Gastroesophageal sphincter (tissue), 4 donors: ENCODE data around the gene S100G. TPM values are rescaled to one million over a fixed set of nuclear protein-coding genes. Genes with fewer than 3 reads are reported as not detected.
"Not testable (repeated sequence)": the region's sequence is repeated elsewhere in the genome, so short reads cannot be mapped to it uniquely, and the experiment has no call there.

Source experiments
- ATAC-seq: fragments of 150-250 bp; one replicate; pipeline ENCODE4 v1.9.1; 2016; ENCODE audit warnings: mild to moderate bottlenecking, moderate library complexity
- H3K27ac ChIP-seq, 4 donors: fragments of 200-600 bp; sonication (generic) in 3 of 4; 1 replicate in 3 of 4; 2 replicates in 1 of 4; pipeline ENCODE4 v1.5.1; 2016 to 2019
- H3K27me3 ChIP-seq: fragments of 200-600 bp; sonication (generic); one replicate; pipeline ENCODE4 v1.5.1; 2019
- H3K36me3 ChIP-seq, 2 donors: fragments of 200-600 bp; sonication (generic); one replicate each; pipeline ENCODE4 v1.5.1; 2019; ENCODE audit warnings: control low read depth in 1 of 2
- H3K4me1 ChIP-seq, 3 donors: fragments of 200-600 bp; sonication (generic); 1 replicate in 2 of 3; 2 replicates in 1 of 3; pipeline ENCODE4 v1.5.1; 2016 to 2019; ENCODE audit warnings: control low read depth in 2 of 3
- H3K4me3 ChIP-seq, 2 donors: fragments of 200-600 bp; sonication (generic); one replicate each; pipeline ENCODE4 v1.5.1; 2019; ENCODE audit warnings: mild to moderate bottlenecking in 1 of 2, moderate library complexity in 1 of 2
- H3K9me3 ChIP-seq, 3 donors: fragments of 200-600 bp; sonication (generic); one replicate each; pipeline ENCODE4 v1.5.1; 2017 to 2019; ENCODE audit warnings: control low read depth in 2 of 3
- CTCF ChIP-seq, 4 experiments: fragments of 200-600 bp in 2 of 4; fragments of 450-650 bp in 2 of 4; sonication (generic) in 1 of 4; IDR thresholded peaks; one replicate each; pipeline ENCODE4 v1.5.1; 2017 to 2019; ENCODE audit warnings: antibody characterized with exemption in 4 of 4, mild to moderate bottlenecking in 2 of 4, moderate library complexity in 2 of 4
- EP300 ChIP-seq: sonication (generic); formaldehyde crosslinking; IDR thresholded peaks from one replicate; pipeline ENCODE4 v1.6.1; 2017; ENCODE audit warnings: antibody characterized with exemption, mild to moderate bottlenecking
- POLR2A ChIP-seq, 2 donors: fragments of 450-650 bp; IDR thresholded peaks; one replicate each; pipeline ENCODE4 v1.6.1; 2017; ENCODE audit warnings: antibody characterized with exemption in 2 of 2, mild to moderate bottlenecking in 2 of 2, moderate library complexity in 1 of 2
- POLR2AphosphoS5 ChIP-seq: sonication (generic); formaldehyde crosslinking; IDR thresholded peaks from one replicate; pipeline ENCODE4 v1.6.1; 2017; ENCODE audit warnings: antibody characterized with exemption
- WGBS, 2 donors: methylation state at CpG; one replicate each; pipeline ENCODE4 v1.1.5; 2018; ENCODE audit warnings: low coverage in 1 of 2; 5-methylcytosine and 5-hydroxymethylcytosine counted together
- total RNA-seq, 4 donors: library from RNA; depleted of rRNA; stranded (reverse); fragments of >200 nt; gene quantifications; one replicate each; pipeline ENCODE4 v1.1.0, GENCODE V29; 2016

The S100G gene
- total RNA-seq, 4 donors from 2014 or later: not detected

- TF ChIP-seq CTCF (IDR thresholded peaks at IDR 0.05): no peak
- TF ChIP-seq POLR2A (IDR thresholded peaks at IDR 0.05): no peak
- no peak for TF ChIP-seq POLR2AphosphoS5
- TF ChIP-seq EP300: no peak
- Histone ChIP-seq H3K4me1 (no peaks in the 10 kb centered on the region), H3K27me3 (no peaks in the 10 kb centered on the region), H3K36me3 (peaks cover 0 to 28% of the 10 kb centered on the region in 2 donors), H3K9me3 (no peaks in the 10 kb centered on the region), H3K4me3 (no peak overlapping the region), H3K27ac (no peak overlapping the region)
- WGBS, 2 donors: 60% methylated on average over 1 of the region's 1 CpG; no CpG with 5 or more reads in 1 of the 2 donors
- ATAC-seq: no peak
Observed at GRCh38 chrX:16610121-16610621, 39.8 kb upstream of the S100G start.

- ATAC-seq, H3K4me3 ChIP-seq: not testable (repeated sequence)
Observed at GRCh38 chrX:16610654-16611053, 39.3 kb upstream of the S100G start.

GRCh38 chrX:16612257-16612897, 37.6 kb upstream of the S100G start:
- Histone ChIP-seq H3K4me1 (no peaks in the 10 kb centered on the region), H3K27me3 (no peaks in the 10 kb centered on the region), H3K9me3 (no peaks in the 10 kb centered on the region), H3K4me3 (no peak overlapping the region), H3K36me3 (peaks cover 0 to 36% of the 10 kb centered on the region in 2 donors), H3K27ac (no peak overlapping the region)
- 45 to 85% methylated on average over 5 to 6 of the region's 6 CpGs for WGBS, 2 donors
- no peak for ATAC-seq
- TF ChIP-seq EP300 (no peak), POLR2AphosphoS5 (no peak), CTCF (IDR thresholded peaks at IDR 0.05) (no peak), POLR2A (IDR thresholded peaks at IDR 0.05) (no peak)

More at GRCh38 chrX:16610654-16611053, 39.3 kb upstream of the S100G start:
- not testable (repeated sequence) for H3K9me3 ChIP-seq, H3K4me1 ChIP-seq, H3K27ac ChIP-seq, H3K27me3 ChIP-seq
- H3K36me3 ChIP-seq: peaks cover 0 to 28% of the 10 kb centered on the region in 2 donors
- 72 to 97% methylated on average over 3 of the region's 3 CpGs for WGBS, 2 donors

- Histone ChIP-seq H3K27ac (no peak overlapping the region), H3K9me3 (no peaks in the 10 kb centered on the region), H3K4me1 (no peaks in the 10 kb centered on the region), H3K4me3 (no peak overlapping the region), H3K27me3 (no peaks in the 10 kb centered on the region), H3K36me3 (peaks cover 0 to 36% of the 10 kb centered on the region in 2 donors)
- WGBS, 2 donors: 90% methylated on average over 1 of the region's 1 CpG
- no peak for ATAC-seq
- TF ChIP-seq CTCF (IDR thresholded peaks at IDR 0.05) (no peak), POLR2A (IDR thresholded peaks at IDR 0.05) (no peak)
Observed at GRCh38 chrX:16617382-16617781, 32.6 kb upstream of the S100G start.

GRCh38 chrX:16618422-16618821, 31.5 kb upstream of the S100G start:
- WGBS, 2 donors: 100% methylated on average over 1 of the region's 1 CpG
- no peak overlapping the region for H3K27ac ChIP-seq

More at GRCh38 chrX:16618422-16618821, 31.5 kb upstream of the S100G start:
- Histone ChIP-seq H3K9me3 (no peaks in the 10 kb centered on the region), H3K4me1 (no peaks in the 10 kb centered on the region), H3K27me3 (no peaks in the 10 kb centered on the region), H3K4me3 (no peak overlapping the region), H3K36me3 (peaks cover 0 to 30% of the 10 kb centered on the region in 2 donors)
- no peak for ATAC-seq
- no peak for TF ChIP-seq CTCF (IDR thresholded peaks at IDR 0.05)
- TF ChIP-seq EP300: no peak
- TF ChIP-seq POLR2A (IDR thresholded peaks at IDR 0.05): no peak
- no peak for TF ChIP-seq POLR2AphosphoS5
